ENCODE data around the gene MAGEB18.

MAGEB18 gene

DNA sequence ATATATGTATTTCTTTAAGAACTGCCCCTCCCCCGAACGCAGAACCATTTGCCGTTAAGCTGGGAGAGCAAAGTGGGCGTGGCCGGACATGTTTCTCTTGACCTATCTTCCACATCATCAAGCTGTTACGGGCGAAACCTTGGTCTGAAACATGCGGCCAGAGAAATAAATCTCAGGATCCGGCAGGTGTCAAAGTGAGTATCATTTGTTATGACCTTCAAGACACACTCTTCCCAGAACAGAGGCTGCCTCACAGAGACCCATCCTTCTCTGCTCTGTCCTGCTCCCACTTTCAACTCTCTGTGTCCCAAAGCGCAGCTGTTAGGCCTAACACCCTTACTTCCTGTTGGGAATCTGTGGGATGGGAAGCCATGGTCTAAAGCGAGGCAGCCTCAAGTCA, at the start of gene MAGEB18:
Gene MAGEB18 (plus strand): TSS at position 70 of the 400 bp plus-strand sequence. CDS start 643 bp downstream, outside the sequence.
- no peak within 1 kb of the TSS for H3K4me3 ChIP-seq (ENCODE audit: low read depth, low read length)
- TF ChIP-seq, protein P1, sequence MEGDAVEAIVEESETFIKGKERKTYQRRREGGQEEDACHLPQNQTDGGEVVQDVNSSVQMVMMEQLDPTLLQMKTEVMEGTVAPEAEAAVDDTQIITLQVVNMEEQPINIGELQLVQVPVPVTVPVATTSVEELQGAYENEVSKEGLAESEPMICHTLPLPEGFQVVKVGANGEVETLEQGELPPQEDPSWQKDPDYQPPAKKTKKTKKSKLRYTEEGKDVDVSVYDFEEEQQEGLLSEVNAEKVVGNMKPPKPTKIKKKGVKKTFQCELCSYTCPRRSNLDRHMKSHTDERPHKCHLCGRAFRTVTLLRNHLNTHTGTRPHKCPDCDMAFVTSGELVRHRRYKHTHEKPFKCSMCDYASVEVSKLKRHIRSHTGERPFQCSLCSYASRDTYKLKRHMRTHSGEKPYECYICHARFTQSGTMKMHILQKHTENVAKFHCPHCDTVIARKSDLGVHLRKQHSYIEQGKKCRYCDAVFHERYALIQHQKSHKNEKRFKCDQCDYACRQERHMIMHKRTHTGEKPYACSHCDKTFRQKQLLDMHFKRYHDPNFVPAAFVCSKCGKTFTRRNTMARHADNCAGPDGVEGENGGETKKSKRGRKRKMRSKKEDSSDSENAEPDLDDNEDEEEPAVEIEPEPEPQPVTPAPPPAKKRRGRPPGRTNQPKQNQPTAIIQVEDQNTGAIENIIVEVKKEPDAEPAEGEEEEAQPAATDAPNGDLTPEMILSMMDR (IDR thresholded peaks at IDR 0.05): no peak
- no peaks in the 10 kb centered on the region for H3K79me2 ChIP-seq
- no peaks in the 10 kb centered on the region for H3K4me1 ChIP-seq
- no peak within 1 kb of the TSS for H3K4me2 ChIP-seq (ENCODE audit: low read length)
- no peak within 1 kb of the TSS for H2AFZ ChIP-seq
- H3K27me3 ChIP-seq (ENCODE audit: control insufficient read depth, insufficient read depth, low read length): no peaks in the 10 kb centered on the region
- H3K9ac ChIP-seq: no peak within 1 kb of the TSS
- no peak within 1 kb of the TSS for H3K27ac ChIP-seq
- no peaks in the 10 kb centered on the region for H3K36me3 ChIP-seq (ENCODE audit: control insufficient read depth, insufficient read depth, low read length)
- H3K9me3 ChIP-seq (ENCODE audit: control insufficient read depth, low read length): no peaks in the 10 kb centered on the region

DNA sequence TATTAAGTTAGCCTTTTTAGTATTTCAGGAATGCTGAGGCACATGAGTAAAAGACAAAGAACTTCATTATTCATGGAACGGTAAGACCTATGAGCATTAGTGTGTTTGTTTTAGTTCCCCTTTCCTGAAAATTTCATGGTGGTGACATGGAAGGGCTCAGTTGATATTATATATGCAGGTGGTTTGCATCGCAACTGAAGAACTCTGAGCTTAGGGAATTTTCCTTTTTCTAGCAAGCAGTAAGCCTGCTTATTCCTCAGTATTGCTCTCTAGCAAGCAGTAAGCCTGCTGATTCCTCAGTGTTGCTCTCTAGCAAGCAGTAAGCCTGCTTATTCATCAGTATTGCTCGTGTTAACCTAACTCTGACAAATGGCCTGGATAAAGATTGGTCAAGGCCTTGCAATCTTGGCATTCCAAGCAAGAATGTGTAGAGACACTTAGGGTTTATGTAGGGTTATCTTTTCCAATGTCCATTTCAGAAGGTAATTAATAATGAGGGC, 37.7 kb upstream of the MAGEB18 start:
- Histone ChIP-seq H3K9ac (no peak overlapping the region), H3K4me1 (no peaks in the 10 kb centered on the region)
- TF ChIP-seq, protein P1 (IDR thresholded peaks at IDR 0.05): no peak

DNA sequence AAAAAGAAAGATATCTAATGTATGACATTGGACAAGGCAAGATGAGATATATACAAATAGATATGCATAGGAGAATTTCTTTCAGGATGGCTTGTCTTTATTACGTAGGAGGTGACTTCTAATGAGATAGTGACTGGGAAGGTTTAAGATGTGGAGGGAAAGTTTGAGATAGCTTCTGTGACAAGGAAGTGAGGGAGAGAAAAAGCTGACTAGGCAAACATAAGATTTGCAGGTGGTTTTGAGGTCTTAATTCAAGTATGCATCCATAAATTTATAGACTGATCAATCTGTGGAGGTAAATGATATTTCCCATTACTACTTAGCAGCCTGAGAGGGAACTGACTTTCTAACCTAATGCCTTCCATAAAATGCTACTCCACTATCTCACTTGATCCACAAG, 29.0 kb upstream of the MAGEB18 start:
- no peaks in the 10 kb centered on the region for H3K79me2 ChIP-seq
- H3K27ac ChIP-seq: no peak overlapping the region
- no peaks in the 10 kb centered on the region for H3K36me3 ChIP-seq (ENCODE audit: control insufficient read depth, insufficient read depth, low read length)
- no peaks in the 10 kb centered on the region for H3K9me3 ChIP-seq (ENCODE audit: control insufficient read depth, low read length)
- H2AFZ ChIP-seq: no peak overlapping the region
- H3K27me3 ChIP-seq (ENCODE audit: control insufficient read depth, insufficient read depth, low read length): no peaks in the 10 kb centered on the region
- TF ChIP-seq, protein P1 (IDR thresholded peaks at IDR 0.05): no peak
- H3K4me1 ChIP-seq: no peaks in the 10 kb centered on the region
- no peak overlapping the region for H3K4me2 ChIP-seq (ENCODE audit: low read length)
- H3K4me3 ChIP-seq (ENCODE audit: low read depth, low read length): no peak overlapping the region
- H3K9ac ChIP-seq: no peak overlapping the region

More for the DNA sequence above, 37.7 kb upstream of the MAGEB18 start:
- Histone ChIP-seq H3K4me2 (ENCODE audit: low read length) (no peak overlapping the region), H3K4me3 (ENCODE audit: low read depth, low read length) (no peak overlapping the region), H3K27me3 (ENCODE audit: control insufficient read depth, insufficient read depth, low read length) (no peaks in the 10 kb centered on the region), H3K27ac (no peak overlapping the region), H3K9me3 (ENCODE audit: control insufficient read depth, low read length) (no peaks in the 10 kb centered on the region), H3K79me2 (no peaks in the 10 kb centered on the region), H2AFZ (no peak overlapping the region), H3K36me3 (ENCODE audit: control insufficient read depth, insufficient read depth, low read length) (no peaks in the 10 kb centered on the region)

DNA sequence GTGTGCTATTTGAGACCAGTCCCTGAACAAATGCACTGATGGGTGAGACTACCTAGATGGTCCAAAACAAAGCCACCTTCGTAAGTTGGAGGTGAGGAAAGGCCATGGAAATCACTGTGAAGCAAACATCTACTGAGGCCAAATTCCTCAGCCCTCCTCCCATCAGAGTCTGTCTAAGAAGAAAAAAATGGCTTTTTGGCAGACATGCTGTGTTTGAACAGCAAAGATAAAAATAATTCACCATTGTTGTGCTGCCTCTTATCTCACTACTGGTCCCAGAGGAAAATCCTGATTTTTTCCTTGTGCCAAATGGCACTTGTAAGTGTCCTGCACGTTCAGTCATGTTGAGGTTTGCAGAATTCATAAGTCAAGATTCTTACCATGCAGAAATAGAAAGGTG, 7.9 kb downstream of the MAGEB18 start:
- TF ChIP-seq, protein P1 (IDR thresholded peaks at IDR 0.05): no peak
- Histone ChIP-seq H3K4me1 (no peaks in the 10 kb centered on the region), H3K27me3 (ENCODE audit: control insufficient read depth, insufficient read depth, low read length) (no peaks in the 10 kb centered on the region), H3K9ac (no peak overlapping the region), H3K79me2 (no peaks in the 10 kb centered on the region), H3K36me3 (ENCODE audit: control insufficient read depth, insufficient read depth, low read length) (no peaks in the 10 kb centered on the region), H3K4me3 (ENCODE audit: low read depth, low read length) (no peak overlapping the region), H3K4me2 (ENCODE audit: low read length) (no peak overlapping the region), H3K27ac (no peak overlapping the region), H3K9me3 (ENCODE audit: control insufficient read depth, low read length) (no peaks in the 10 kb centered on the region), H2AFZ (no peak overlapping the region)

DNA sequence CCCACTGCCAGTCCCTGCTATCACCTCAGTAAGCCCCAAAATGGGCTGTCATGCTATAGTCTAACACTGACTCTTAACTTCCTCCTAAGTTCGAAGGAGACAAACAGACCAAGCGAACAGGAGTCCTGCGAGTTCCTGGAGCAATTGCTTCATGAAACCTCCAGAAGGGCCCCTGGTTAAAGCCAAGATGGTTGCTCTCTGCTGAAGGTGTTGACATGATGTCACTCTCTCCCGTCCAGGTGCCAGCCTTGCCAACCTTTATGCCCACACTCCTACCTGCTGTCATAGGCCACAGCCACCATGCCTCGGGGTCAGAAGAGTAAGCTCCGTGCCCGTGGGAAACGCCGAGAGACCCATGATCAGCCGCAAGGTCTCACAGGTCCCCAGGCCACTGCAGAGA, 22.2 kb downstream of the MAGEB18 start, which contains the start of gene MAGEB6B:
Gene MAGEB6B (plus strand): TSS at position 301 of the 400 bp plus-strand sequence. CDS start 0 bp downstream, at position 301.
- no peak within 1 kb of the TSS for H3K27ac ChIP-seq
- H3K27me3 ChIP-seq (ENCODE audit: control insufficient read depth, insufficient read depth, low read length): no peaks in the 10 kb centered on the region
- no peaks in the 10 kb centered on the region for H3K36me3 ChIP-seq (ENCODE audit: control insufficient read depth, insufficient read depth, low read length)
- H3K4me2 ChIP-seq (ENCODE audit: low read length): no peak within 1 kb of the TSS
- H3K9me3 ChIP-seq (ENCODE audit: control insufficient read depth, low read length): no peaks in the 10 kb centered on the region
- no peaks in the 10 kb centered on the region for H3K4me1 ChIP-seq
- no peak within 1 kb of the TSS for H3K9ac ChIP-seq
- TF ChIP-seq, protein P1 (IDR thresholded peaks at IDR 0.05): no peak
- H2AFZ ChIP-seq: no peak within 1 kb of the TSS
- H3K79me2 ChIP-seq: no peaks in the 10 kb centered on the region
- H3K4me3 ChIP-seq (ENCODE audit: low read depth, low read length): no peak within 1 kb of the TSS
